MM.1S (cell line): ENCODE measurements around the gene MUC4.

Experiments
- DNase-seq: peaks from one replicate; pipeline ENCODE4 v3.0.0-alpha.2; 2015
- H2AFZ ChIP-seq: fragments of 300-600 bp; sonication (generic); 2 replicates; pipeline ENCODE4 v1.6.0; 2016; ENCODE audit warnings: antibody characterized with exemption, low read length
- H3F3A ChIP-seq: fragments of 300-600 bp; sonication (generic); 2 replicates; pipeline ENCODE4 v1.6.1; 2016; ENCODE audit warnings: mild to moderate bottlenecking, antibody characterized with exemption, low read length, moderate library complexity, mixed read lengths; ENCODE audit not compliant: insufficient read depth
- H3K27ac ChIP-seq: fragments of 300-600 bp; sonication (generic); 2 replicates; pipeline ENCODE4 v1.5.1; 2016; ENCODE audit warnings: mild to moderate bottlenecking, low read length
- H3K27me3 ChIP-seq: fragments of 300-600 bp; sonication (generic); replicated peaks from 2 replicates; pipeline ENCODE4 v1.6.0; 2016; ENCODE audit warnings: low read length; ENCODE audit not compliant: insufficient read depth
- H3K36me3 ChIP-seq: fragments of 300-600 bp; sonication (generic); replicated peaks from 2 replicates; pipeline ENCODE4 v1.6.1; 2016; ENCODE audit warnings: mild to moderate bottlenecking, low read length, mixed read lengths; ENCODE audit not compliant: insufficient read depth
- H3K4me1 ChIP-seq: fragments of 300-600 bp; sonication (generic); 2 replicates; pipeline ENCODE4 v1.6.1; 2016; ENCODE audit warnings: low read length, mixed read lengths
- H3K4me2 ChIP-seq: fragments of 300-600 bp; sonication (generic); 2 replicates; pipeline ENCODE4 v1.6.0; 2016; ENCODE audit warnings: low read depth, low read length
- H3K4me3 ChIP-seq: fragments of 300-600 bp; sonication (generic); 2 replicates; pipeline ENCODE4 v1.5.1; 2016; ENCODE audit warnings: low read length, mixed read lengths
- H3K79me2 ChIP-seq: fragments of 300-600 bp; sonication (generic); 2 replicates; pipeline ENCODE4 v1.6.1; 2016; ENCODE audit warnings: mixed run types, low read length, mixed read lengths
- H3K9ac ChIP-seq: fragments of 300-600 bp; sonication (generic); 2 replicates; pipeline ENCODE4 v1.6.1; 2016; ENCODE audit warnings: low read length, mixed read lengths
- H3K9me2 ChIP-seq: fragments of 300-600 bp; sonication (generic); replicated peaks from 2 replicates; pipeline ENCODE4 v1.6.1; 2016; ENCODE audit warnings: mild to moderate bottlenecking, low read length, mixed read lengths; ENCODE audit not compliant: insufficient read depth
- H3K9me3 ChIP-seq: fragments of 300-600 bp; sonication (generic); replicated peaks from 2 replicates; pipeline ENCODE4 v1.6.1; 2016; ENCODE audit warnings: mild to moderate bottlenecking, low read length, mixed read lengths; ENCODE audit not compliant: insufficient read depth
- H4K20me1 ChIP-seq: fragments of 300-600 bp; sonication (generic); 2 replicates; pipeline ENCODE4 v1.6.1; 2016; ENCODE audit warnings: mild to moderate bottlenecking, low read length, moderate library complexity, mixed read lengths; ENCODE audit not compliant: insufficient read depth
- EZH2 ChIP-seq: fragments of 300-600 bp; sonication (generic); optimal IDR thresholded peaks from 2 replicates; pipeline ENCODE3; 2017; ENCODE audit warnings: low read depth, mild to moderate bottlenecking, antibody characterized with exemption, low read length, mixed read lengths
- EZH2phosphoT487 ChIP-seq: fragments of 300-600 bp; sonication (generic); IDR thresholded peaks from 2 replicates; pipeline ENCODE4 v1.6.1; 2018; ENCODE audit warnings: antibody characterized with exemption, low read length
- TF ChIP-seq, protein P1 (sequence below): fragments of 300-600 bp; sonication (generic); IDR thresholded peaks from 2 replicates; pipeline ENCODE4 v1.5.1; 2016; ENCODE audit warnings: antibody characterized with exemption, low read length, mixed read lengths

MUC4 gene

DNA sequence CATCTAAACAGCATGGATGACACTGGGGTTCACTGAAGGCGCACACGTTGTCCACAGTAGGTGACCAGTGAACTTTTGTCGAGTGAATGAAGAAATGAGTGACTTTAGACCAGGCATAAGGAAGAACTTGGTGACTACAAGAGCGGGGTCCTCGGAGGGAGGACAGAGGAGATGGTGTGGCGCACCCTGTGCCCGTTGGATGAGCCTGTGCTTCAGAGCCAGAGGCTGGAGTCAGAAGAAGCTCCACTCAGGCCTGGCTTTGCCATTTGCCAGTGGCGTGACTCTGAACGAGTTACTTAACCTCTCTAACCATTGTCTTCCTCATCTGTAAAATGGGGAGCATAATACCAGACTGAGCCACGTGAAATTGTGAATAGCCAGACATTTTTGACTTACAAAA is 42.2 kb downstream of the MUC4 start:
- no peak for DNase-seq
- no peaks in the 10 kb centered on the region for H3K4me1 ChIP-seq
- peaks cover 65% of the 10 kb centered on the region for H3K27me3 ChIP-seq
- no peaks in the 10 kb centered on the region for H4K20me1 ChIP-seq
- no peaks in the 10 kb centered on the region for H3K9me3 ChIP-seq
- no peak overlapping the region for H3K9ac ChIP-seq
- no peak overlapping the region for H2AFZ ChIP-seq
- H3K79me2 ChIP-seq = no peaks in the 10 kb centered on the region
- H3K36me3 ChIP-seq = no peaks in the 10 kb centered on the region
- H3K9me2 ChIP-seq = no peaks in the 10 kb centered on the region
- no peak overlapping the region for H3K4me3 ChIP-seq
- H3K4me2 ChIP-seq = no peak overlapping the region
- H3F3A ChIP-seq = no peaks in the 10 kb centered on the region
- H3K27ac ChIP-seq = no peak overlapping the region
- no peak for TF ChIP-seq EZH2
- TF ChIP-seq EZH2phosphoT487 = no peak
- TF ChIP-seq, protein P1, sequence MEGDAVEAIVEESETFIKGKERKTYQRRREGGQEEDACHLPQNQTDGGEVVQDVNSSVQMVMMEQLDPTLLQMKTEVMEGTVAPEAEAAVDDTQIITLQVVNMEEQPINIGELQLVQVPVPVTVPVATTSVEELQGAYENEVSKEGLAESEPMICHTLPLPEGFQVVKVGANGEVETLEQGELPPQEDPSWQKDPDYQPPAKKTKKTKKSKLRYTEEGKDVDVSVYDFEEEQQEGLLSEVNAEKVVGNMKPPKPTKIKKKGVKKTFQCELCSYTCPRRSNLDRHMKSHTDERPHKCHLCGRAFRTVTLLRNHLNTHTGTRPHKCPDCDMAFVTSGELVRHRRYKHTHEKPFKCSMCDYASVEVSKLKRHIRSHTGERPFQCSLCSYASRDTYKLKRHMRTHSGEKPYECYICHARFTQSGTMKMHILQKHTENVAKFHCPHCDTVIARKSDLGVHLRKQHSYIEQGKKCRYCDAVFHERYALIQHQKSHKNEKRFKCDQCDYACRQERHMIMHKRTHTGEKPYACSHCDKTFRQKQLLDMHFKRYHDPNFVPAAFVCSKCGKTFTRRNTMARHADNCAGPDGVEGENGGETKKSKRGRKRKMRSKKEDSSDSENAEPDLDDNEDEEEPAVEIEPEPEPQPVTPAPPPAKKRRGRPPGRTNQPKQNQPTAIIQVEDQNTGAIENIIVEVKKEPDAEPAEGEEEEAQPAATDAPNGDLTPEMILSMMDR = no peak

DNA sequence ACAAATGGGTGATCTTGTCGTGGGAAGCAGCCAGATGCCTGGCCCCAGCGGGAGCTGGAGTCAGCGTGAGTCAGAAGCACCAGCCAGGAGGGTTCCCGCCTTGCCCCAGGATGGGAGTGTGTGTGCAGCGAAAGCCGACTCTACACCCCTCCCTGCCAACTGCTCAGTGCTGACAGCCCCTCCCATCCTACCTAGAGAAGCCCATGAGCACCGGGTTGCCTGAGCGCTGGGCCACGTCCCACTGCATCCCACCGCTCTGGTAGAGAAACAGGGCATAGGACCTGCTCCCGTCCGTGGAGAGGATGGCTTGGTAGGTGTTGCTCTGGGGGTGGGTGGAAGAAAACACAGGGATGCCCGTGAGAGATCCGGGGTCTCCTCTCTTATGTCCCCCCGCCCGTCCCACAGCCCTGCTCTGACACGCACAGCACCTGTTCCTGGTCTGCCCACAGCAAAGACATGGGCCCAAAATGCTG is 42.9 kb downstream of the MUC4 start:
- H3K9ac ChIP-seq = no peak overlapping the region
- no peaks in the 10 kb centered on the region for H3F3A ChIP-seq
- no peak for TF ChIP-seq EZH2
- TF ChIP-seq, protein P1 = no peak
- TF ChIP-seq EZH2phosphoT487 = no peak
- no peaks in the 10 kb centered on the region for H3K4me1 ChIP-seq
- H3K27me3 ChIP-seq = peaks cover 65% of the 10 kb centered on the region
- no peaks in the 10 kb centered on the region for H3K79me2 ChIP-seq
- no peaks in the 10 kb centered on the region for H3K9me2 ChIP-seq
- no peaks in the 10 kb centered on the region for H3K36me3 ChIP-seq
- H3K4me2 ChIP-seq = no peak overlapping the region
- no peaks in the 10 kb centered on the region for H4K20me1 ChIP-seq
- H2AFZ ChIP-seq = no peak overlapping the region
- H3K4me3 ChIP-seq = no peak overlapping the region
- no peak overlapping the region for H3K27ac ChIP-seq
- DNase-seq = no peak
- no peaks in the 10 kb centered on the region for H3K9me3 ChIP-seq

DNA sequence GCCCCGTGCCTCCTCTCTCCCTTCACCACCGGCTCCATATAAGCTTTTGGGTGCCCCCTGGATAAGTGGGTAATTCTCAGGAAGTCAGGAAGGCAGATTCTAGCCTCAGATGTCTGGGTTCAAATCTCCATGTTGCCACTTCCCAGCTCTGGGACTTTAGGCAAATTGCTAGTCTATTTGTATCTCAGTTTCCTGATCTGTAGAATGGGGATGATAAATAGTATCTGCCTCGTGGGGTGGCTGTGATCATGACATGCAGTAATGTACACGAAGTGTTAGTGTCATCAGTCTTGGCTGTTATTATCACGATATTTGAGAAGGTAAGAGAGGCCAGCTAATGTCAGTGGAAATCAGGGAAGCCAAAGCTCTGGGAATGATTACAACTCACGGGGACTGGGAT is 43.3 kb downstream of the MUC4 start:
- Histone ChIP-seq H3K9ac (no peak overlapping the region), H3K27me3 (peaks cover 68% of the 10 kb centered on the region), H2AFZ (no peak overlapping the region), H3K4me1 (no peaks in the 10 kb centered on the region), H3K79me2 (no peaks in the 10 kb centered on the region), H4K20me1 (no peaks in the 10 kb centered on the region), H3K4me3 (no peak overlapping the region), H3K9me2 (no peaks in the 10 kb centered on the region), H3K9me3 (no peaks in the 10 kb centered on the region), H3K4me2 (no peak overlapping the region), H3K27ac (no peak overlapping the region), H3K36me3 (no peaks in the 10 kb centered on the region), H3F3A (no peaks in the 10 kb centered on the region)
- no peak for TF ChIP-seq EZH2
- TF ChIP-seq, protein P1 = no peak
- no peak for TF ChIP-seq EZH2phosphoT487
- DNase-seq = no peak
